GM23338 (cell line): ENCODE data around the gene BTNL9.

Experiments used
- CREB1 ChIP-seq: fragments of 250-450 bp; sonication (Bioruptor Pico); IDR thresholded peaks from 2 replicates; pipeline ENCODE4 v1.5.0; 2020; ENCODE audit warnings: low read depth, mild to moderate bottlenecking, moderate library complexity
- CTCF ChIP-seq, 2 experiments: fragments of 200-600 bp in 1 of 2; sonication (generic) in 1 of 2; conservative IDR thresholded peaks; 2 replicates each; pipeline versions ENCODE4 v1.5.1 to v1.6.1; 2016 to 2017; ENCODE audit warnings: antibody characterized with exemption in 2 of 2, low read depth in 2 of 2, mild to moderate bottlenecking in 2 of 2, moderate library complexity in 1 of 2
- ETS1 ChIP-seq: IDR thresholded peaks from 2 replicates; pipeline ENCODE4 v1.6.1; 2016; ENCODE audit warnings: antibody characterized with exemption
- EZH2 ChIP-seq: fragments of 200-600 bp; sonication (generic); IDR thresholded peaks from one replicate; pipeline ENCODE4 v1.8.0; 2017; ENCODE audit warnings: antibody characterized with exemption, mild to moderate bottlenecking, low read depth; ENCODE audit not compliant: unreplicated experiment
- EZH2phosphoT487 ChIP-seq: fragments of 200-600 bp; sonication (generic); IDR thresholded peaks from one replicate; pipeline ENCODE4 v1.8.1; 2018; ENCODE audit warnings: antibody characterized with exemption; ENCODE audit not compliant: unreplicated experiment
- JUNB ChIP-seq: IDR thresholded peaks from one replicate; pipeline ENCODE4 v1.6.1; 2016; ENCODE audit warnings: antibody characterized with exemption; ENCODE audit not compliant: unreplicated experiment
- NANOG ChIP-seq: IDR thresholded peaks from 2 replicates; pipeline ENCODE4 v1.6.1; 2016; ENCODE audit warnings: antibody characterized with exemption, borderline replicate concordance
- POLR2AphosphoS5 ChIP-seq: IDR thresholded peaks from 2 replicates; pipeline ENCODE4 v1.6.1; 2016; ENCODE audit warnings: antibody characterized with exemption, low read depth
- REST ChIP-seq: IDR thresholded peaks from one replicate; pipeline ENCODE4 v1.6.1; 2018; ENCODE audit warnings: antibody characterized with exemption; ENCODE audit not compliant: unreplicated experiment
- STAT1 ChIP-seq: IDR thresholded peaks from one replicate; pipeline ENCODE4 v1.6.1; 2016; ENCODE audit warnings: antibody characterized with exemption; ENCODE audit not compliant: unreplicated experiment
- ZNF114 ChIP-seq: fragments of 250-450 bp; sonication (Bioruptor Pico); IDR thresholded peaks from 2 replicates; pipeline ENCODE4 v1.5.0; 2020; ENCODE audit warnings: mild to moderate bottlenecking, moderate library complexity
- ZNF331 ChIP-seq: fragments of 250-450 bp; sonication (Bioruptor Pico); IDR thresholded peaks from 2 replicates; pipeline ENCODE4 v1.5.0; 2020; ENCODE audit warnings: low read depth, mild to moderate bottlenecking, moderate library complexity

- no peak for TF ChIP-seq EZH2
- TF ChIP-seq EZH2phosphoT487 = no peak
- TF ChIP-seq CTCF (conservative IDR thresholded peaks at IDR 0.05; ENCODE audit: low read depth in 2 of 2) = no peak
- no peak for TF ChIP-seq POLR2AphosphoS5
- no peak for TF ChIP-seq CREB1 (CRISPR knock-in tag)
- TF ChIP-seq REST = no peak
- TF ChIP-seq JUNB = no peak
- TF ChIP-seq ETS1 = no peak
- TF ChIP-seq NANOG = no peak
- TF ChIP-seq ZNF114 (CRISPR knock-in tag) = no peak
- TF ChIP-seq ZNF331 (CRISPR knock-in tag) = no peak
- no peak for TF ChIP-seq STAT1
Measured at GRCh38 chr5:181087309-181087708, 47.2 kb downstream of the BTNL9 start.
